K562 (cell line): ENCODE results near the gene SPEM1. TPM values are rescaled to one million over a fixed set of nuclear protein-coding genes. Genes with fewer than 3 reads are reported as not detected.

Experiments
- ATAC-seq: fragments of 200-7000 bp; cut with Tn5 transposase; 3 replicates; pipeline ENCODE4 v1.9.1; 2020; ENCODE audit warnings: moderate library complexity
- BruUV-seq: library from RNA; stranded (reverse); fragments of 400-500 nt; replicated peaks from 2 replicates; lab custom pipeline; 2021; lab: Mats Ljungman, UMichigan
- CTCF ChIA-PET: fragments of 300-600 bp; formaldehyde crosslinking; extraction: SDS; loops from one replicate; lab custom pipeline; 2021; ENCODE audit warnings: low intra/inter-chr PET ratio; lab: Yijun Ruan, JAX
- POLR2A ChIA-PET: fragments of 300-600, 350-650 bp; sonication (Branson Sonifier 250); formaldehyde crosslinking; extraction: SDS; loops from one replicate; lab custom pipeline; 2021; ENCODE audit warnings: antibody characterized with exemption, inconsistent platforms; lab: Yijun Ruan, JAX
- DNase-seq, 4 experiments: peaks; one replicate each; pipeline versions ENCODE4 v3.0.0 to v3.0.0-alpha.2; 2011 to 2018; ENCODE audit warnings: low spot score in 3 of 4, mixed read lengths in 3 of 4; ENCODE audit errors: extremely low read depth in 1 of 4
- FAIRE-seq: peaks from 2 replicates; lab custom pipeline; 2011; peaks lifted over from hg19 to GRCh38; lab: Jason Lieb, UNC
- H2AFZ ChIP-seq: 2 replicates; pipeline ENCODE4 v1.6.0; 2011; ENCODE audit warnings: low read depth, low read length, control low read depth, inconsistent platforms
- H3K27ac ChIP-seq: fragments of 200-600 bp; 3 replicates; pipeline ENCODE4 v1.8.0; 2011; ENCODE audit warnings: low read depth, mild to moderate bottlenecking, control low read depth, inconsistent platforms, low read length, moderate library complexity, mixed read lengths; ENCODE audit errors: extremely low read depth
- H3K27me3 ChIP-seq, 2 experiments: fragments of 300-600 bp in 1 of 2; 2 replicates in 1 of 2; 3 replicates in 1 of 2; pipeline versions ENCODE4 v1.6.0 to v1.8.0; 2011; ENCODE audit warnings: inconsistent platforms in 2 of 2, low read length in 2 of 2, mild to moderate bottlenecking in 1 of 2, mixed read lengths in 1 of 2, moderate library complexity in 1 of 2; ENCODE audit not compliant: control insufficient read depth in 2 of 2, insufficient read depth in 2 of 2
- H3K36me3 ChIP-seq: fragments of 300-600 bp; 3 replicates; pipeline ENCODE4 v1.8.0; 2011; ENCODE audit warnings: mild to moderate bottlenecking, low read length, inconsistent platforms; ENCODE audit not compliant: control insufficient read depth, insufficient read depth
- H3K4me1 ChIP-seq, 2 experiments: fragments of 200-600 bp in 1 of 2; replicated peaks in 1 of 2; 2 replicates in 1 of 2; 3 replicates in 1 of 2; pipeline versions ENCODE4 v1.5.1 to v1.8.0; 2011; ENCODE audit warnings: inconsistent platforms in 2 of 2, low read length in 2 of 2, mild to moderate bottlenecking in 1 of 2, mixed read lengths in 1 of 2, moderate library complexity in 1 of 2; ENCODE audit not compliant: control insufficient read depth in 2 of 2, insufficient read depth in 2 of 2
- H3K4me2 ChIP-seq: 2 replicates; pipeline ENCODE4 v1.6.1; 2011; ENCODE audit warnings: low read length, control low read depth, inconsistent platforms, mixed read lengths; ENCODE audit not compliant: insufficient read depth
- H3K4me3 ChIP-seq: fragments of 200-600 bp; sonication (generic), shearing (Covaris generic); 2 replicates; pipeline ENCODE4 v1.5.1; 2016; ENCODE audit warnings: control low read depth, inconsistent platforms
- H3K79me2 ChIP-seq: fragments of 200-600 bp; 3 replicates; pipeline ENCODE4 v1.8.0; 2011; ENCODE audit warnings: low read length, inconsistent platforms; ENCODE audit not compliant: control insufficient read depth, insufficient read depth
- H3K9ac ChIP-seq, 2 experiments: 2 replicates each; pipeline versions ENCODE4 v1.6.0 to v1.6.1; 2011; ENCODE audit warnings: low read depth in 2 of 2, low read length in 2 of 2, control low read depth in 1 of 2, inconsistent platforms in 1 of 2, mild to moderate bottlenecking in 1 of 2, mixed read lengths in 1 of 2; ENCODE audit not compliant: insufficient read depth in 1 of 2
- H3K9me1 ChIP-seq: one replicate; pipeline ENCODE4 v1.6.0; 2011; ENCODE audit warnings: inconsistent platforms, mild to moderate bottlenecking, low read length, moderate library complexity; ENCODE audit not compliant: control insufficient read depth, insufficient read depth
- H3K9me3 ChIP-seq: replicated peaks from 2 replicates; pipeline ENCODE4 v1.5.1; 2011; ENCODE audit warnings: low read depth, low read length, inconsistent platforms; ENCODE audit not compliant: control insufficient read depth, insufficient read depth
- H4K20me1 ChIP-seq: replicated peaks from 2 replicates; pipeline ENCODE4 v1.6.1; 2011; ENCODE audit warnings: low read length, inconsistent platforms, mixed read lengths; ENCODE audit not compliant: control insufficient read depth, insufficient read depth
- ZNF124 ChIP-seq: sonication (generic); formaldehyde crosslinking; IDR thresholded peaks from 2 replicates; pipeline ENCODE4 v1.8.1; 2022; ENCODE audit warnings: missing genetic modification reagents
- ZNF445 ChIP-seq: fragments of 250-450 bp; sonication (Bioruptor Pico); IDR thresholded peaks from 2 replicates; pipeline ENCODE4 v1.4.0; 2020; ENCODE audit warnings: low read depth, mild to moderate bottlenecking, moderate library complexity
- WGBS: fragments of 100-300 bp; shearing (Covaris generic); methylation state at CpG from one replicate; pipeline ENCODE4 v1.1.6; 2016; ENCODE audit warnings: low coverage, mixed read lengths; ENCODE audit not compliant: insufficient coverage; ENCODE audit errors: missing lambda C conversion rate; 5-methylcytosine and 5-hydroxymethylcytosine counted together
- in situ Hi-C: fragments of 300-500 bp; cut with MboI; formaldehyde crosslinking; loops from 4 replicates; pipeline ENCODE4 v1.15.0; 2018; ENCODE audit warnings: inconsistent platforms, mixed read lengths
- intact Hi-C: fragments of 100-400 bp; cut with micrococcal nuclease; formaldehyde crosslinking; loops from 2 replicates; pipeline ENCODE4 v1.14.2; 2022
- polyA plus RNA-seq, 8 experiments: library from polyadenylated mRNA; depleted of rRNA in 4 of 8; stranded (reverse) in 5 of 8; unstranded in 3 of 8; fragments of >200 nt; fragmentation: Nextera tagmentation in 2 of 8; fragmentation: Illumina TruSeq in 1 of 8; extraction: Ambion mirVana in 2 of 8; extraction: Trizol in 1 of 8; gene quantifications; 2 replicates each; pipeline versions ENCODE4 v1.2.1 to v1.2.3, GENCODE V29; 2011 to 2014; ENCODE audit warnings: inconsistent platforms in 1 of 8, missing spikeins in 1 of 8
- total RNA-seq, 7 experiments: library from RNA; depleted of rRNA in 6 of 7; stranded (reverse); fragments of >200 nt in 6 of 7; fragmentation: Illumina TruSeq in 2 of 7; extraction: Trizol in 2 of 7; gene quantifications; 2 replicates each; pipeline versions ENCODE4 v1.2.1 to v1.2.3, GENCODE V29; 2011 to 2021; ENCODE audit warnings: low replicate concordance in 1 of 7
- TF ChIP-seq, protein P1 (sequence below): sonication (generic); formaldehyde crosslinking; IDR thresholded peaks from 2 replicates; pipeline ENCODE4 v1.8.1; 2023; ENCODE audit warnings: mild to moderate bottlenecking, missing genetic modification reagents

SPEM1 gene
- total and polyA plus RNA-seq, 9 of the 15 experiments (the other 6 are each of a cell fraction or from before 2014, with no cell fraction given): not detected

DNA sequence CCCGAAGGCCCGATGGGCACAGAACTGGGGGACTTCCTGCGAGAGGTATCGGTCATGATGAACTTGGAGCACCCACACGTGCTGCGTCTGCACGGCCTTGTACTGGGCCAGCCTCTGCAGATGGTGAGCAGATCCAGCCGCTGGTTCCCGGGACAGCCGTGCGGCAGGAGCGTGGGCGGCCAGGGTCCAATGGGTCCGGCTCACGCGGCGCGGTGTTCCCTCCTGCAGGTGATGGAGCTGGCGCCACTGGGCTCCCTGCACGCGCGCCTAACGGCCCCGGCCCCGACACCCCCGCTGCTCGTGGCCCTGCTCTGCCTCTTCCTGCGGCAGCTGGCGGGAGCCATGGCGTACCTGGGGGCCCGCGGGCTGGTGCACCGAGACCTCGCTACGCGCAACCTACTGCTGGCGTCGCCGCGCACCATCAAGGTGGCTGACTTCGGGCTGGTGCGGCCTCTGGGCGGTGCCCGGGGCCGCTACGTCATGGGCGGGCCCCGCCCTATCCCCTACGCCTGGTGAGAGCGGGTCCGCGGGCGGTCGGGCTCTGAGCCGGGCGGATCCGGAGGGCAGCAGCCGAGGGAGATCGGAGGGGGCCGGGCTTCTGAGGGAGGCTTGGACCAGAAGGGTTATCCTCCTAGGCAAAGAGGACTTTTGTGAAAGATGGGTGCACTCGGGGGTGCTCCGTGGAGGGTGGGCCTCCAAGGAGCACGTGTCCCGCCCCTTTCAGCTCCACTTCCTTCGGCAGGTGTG, 36.2 kb upstream of the SPEM1 start:
- ChIA-PET POLR2A (no interaction called here), CTCF (no interaction called here)
- no peaks in the 10 kb centered on the region for H3K27me3 ChIP-seq
- FAIRE-seq: no peak
- ATAC-seq: no peak
- in situ Hi-C loops (no loop called here), intact Hi-C loops (no loop called here)
- no peak for DNase-seq
- no peaks in the 10 kb centered on the region; the same call in 2 of the 3 replicates for H3K79me2 ChIP-seq
- no peak overlapping the region for H3K9ac ChIP-seq
- peaks cover 8 to 18% of the 10 kb centered on the region in 2 experiments; a peak in 4 of 5 replicates for H3K4me1 ChIP-seq
- no peaks in the 10 kb centered on the region for H4K20me1 ChIP-seq
- BruUV-seq: no TSS peak
- 94% methylated on average over 11 of the region's 65 CpGs for WGBS
- H3K9me3 ChIP-seq: peaks cover 2% of the 10 kb centered on the region; the same call in 1 of the 2 replicates
- H3K4me3 ChIP-seq: no peak overlapping the region
- H3K4me2 ChIP-seq: no peak overlapping the region
- H3K9me1 ChIP-seq: no peaks in the 10 kb centered on the region
- no peak overlapping the region for H3K27ac ChIP-seq
- peaks cover 2% of the 10 kb centered on the region; the same call in 1 of the 3 replicates for H3K36me3 ChIP-seq
- H2AFZ ChIP-seq: no peak overlapping the region
- TF ChIP-seq, protein P1, sequence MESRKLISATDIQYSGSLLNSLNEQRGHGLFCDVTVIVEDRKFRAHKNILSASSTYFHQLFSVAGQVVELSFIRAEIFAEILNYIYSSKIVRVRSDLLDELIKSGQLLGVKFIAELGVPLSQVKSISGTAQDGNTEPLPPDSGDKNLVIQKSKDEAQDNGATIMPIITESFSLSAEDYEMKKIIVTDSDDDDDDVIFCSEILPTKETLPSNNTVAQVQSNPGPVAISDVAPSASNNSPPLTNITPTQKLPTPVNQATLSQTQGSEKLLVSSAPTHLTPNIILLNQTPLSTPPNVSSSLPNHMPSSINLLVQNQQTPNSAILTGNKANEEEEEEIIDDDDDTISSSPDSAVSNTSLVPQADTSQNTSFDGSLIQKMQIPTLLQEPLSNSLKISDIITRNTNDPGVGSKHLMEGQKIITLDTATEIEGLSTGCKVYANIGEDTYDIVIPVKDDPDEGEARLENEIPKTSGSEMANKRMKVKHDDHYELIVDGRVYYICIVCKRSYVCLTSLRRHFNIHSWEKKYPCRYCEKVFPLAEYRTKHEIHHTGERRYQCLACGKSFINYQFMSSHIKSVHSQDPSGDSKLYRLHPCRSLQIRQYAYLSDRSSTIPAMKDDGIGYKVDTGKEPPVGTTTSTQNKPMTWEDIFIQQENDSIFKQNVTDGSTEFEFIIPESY: peak; percentile 65; the same call in 1 of the 2 replicates
- TF ChIP-seq ZNF445 (no peak), ZNF124 (CRISPR knock-in tag) (no peak)
- TF ChIP-seq, all 486 proteins: peak for 1
